OCI-LY1 (cell line): ENCODE data around the gene SOBP.

Source experiments
- CTCF ChIP-seq: fragments of 200-600 bp; sonication (generic), shearing (Covaris generic); IDR thresholded peaks from 2 replicates; pipeline ENCODE4 v1.5.1; 2017; ENCODE audit warnings: mild to moderate bottlenecking, antibody characterized with exemption, low read length, moderate library complexity, mixed read lengths
- EZH2 ChIP-seq: fragments of 200-600 bp; sonication (generic), shearing (Covaris generic); IDR thresholded peaks from 2 replicates; pipeline ENCODE4 v1.8.0; 2017; ENCODE audit warnings: borderline replicate concordance, mixed run types, mild to moderate bottlenecking, antibody characterized with exemption, low read length, moderate library complexity, mixed read lengths

GRCh38 chr6:107607116-107607515, 117.2 kb downstream of the SOBP start:
- TF ChIP-seq CTCF (no peak), EZH2 (no peak)
